GM12873 (cell line): ENCODE results near the gene CAMTA1.

ENCODE experiments used
- CTCF ChIP-seq: IDR thresholded peaks from 2 replicates; pipeline ENCODE4 v1.5.1; 2012; ENCODE audit warnings: low read depth, mild to moderate bottlenecking, moderate library complexity, low read length, control low read depth; ENCODE audit not compliant: insufficient read depth; ENCODE audit errors: missing control alignments

CAMTA1 gene

GRCh38 chr1:7770669-7770996 lies 985.4 kb downstream of the CAMTA1 start:
- no peak for TF ChIP-seq CTCF

GRCh38 chr1:7770997-7771822 lies 986.0 kb downstream of the CAMTA1 start, which contains the start of gene VAMP3:
Gene VAMP3 (plus strand): TSS chr1:7771296. CDS start chr1:7771384, 88 bp downstream.
- TF ChIP-seq CTCF: no peak

DNA sequence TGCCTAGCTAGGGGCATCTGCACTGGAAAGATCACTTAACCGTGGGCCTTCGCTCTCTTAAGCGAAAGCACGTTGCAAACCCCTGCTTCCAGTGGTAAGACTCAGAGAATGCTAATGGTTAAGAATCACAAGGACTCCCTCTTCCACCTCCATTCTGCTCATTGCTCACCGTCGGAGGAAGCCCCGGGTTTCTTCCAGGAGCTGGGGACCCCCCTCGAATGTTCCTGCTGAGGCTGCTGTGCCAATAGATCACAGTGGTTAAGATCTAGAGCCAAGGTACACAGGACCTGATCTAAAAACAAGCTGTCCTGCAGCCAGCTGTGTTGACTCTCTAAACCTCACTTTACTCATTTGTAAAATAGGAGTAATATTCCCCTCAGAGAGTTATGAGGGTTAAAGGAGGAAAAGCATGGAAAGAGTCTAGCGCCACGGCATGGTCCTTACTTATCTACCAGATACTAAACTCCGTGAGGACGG lies 986.6 kb downstream of the CAMTA1 start:
- no peak for TF ChIP-seq CTCF

DNA sequence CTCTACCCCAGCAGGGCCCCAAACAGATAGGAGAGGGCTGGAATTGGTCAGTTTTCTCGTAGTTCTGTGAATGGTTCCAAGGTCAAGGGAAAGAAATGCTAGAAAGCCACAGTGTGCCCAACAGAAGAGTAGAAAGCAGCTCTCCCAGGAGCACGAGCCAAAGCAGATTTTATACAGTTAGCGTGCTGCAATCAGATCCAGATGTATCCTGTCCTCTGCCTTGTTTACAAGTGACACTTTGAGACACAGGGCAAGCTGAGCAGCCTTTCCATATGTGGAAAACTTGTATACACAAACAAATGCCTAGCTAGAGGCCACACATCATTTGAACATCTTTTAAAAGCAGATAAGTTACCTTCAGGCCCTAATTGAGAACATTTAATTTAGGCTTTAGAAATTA lies 992.3 kb downstream of the CAMTA1 start:
- TF ChIP-seq CTCF: no peak

- TF ChIP-seq CTCF: no peak
These were observed 992.9 kb downstream of the CAMTA1 start for GRCh38 chr1:7778133-7778628.

DNA sequence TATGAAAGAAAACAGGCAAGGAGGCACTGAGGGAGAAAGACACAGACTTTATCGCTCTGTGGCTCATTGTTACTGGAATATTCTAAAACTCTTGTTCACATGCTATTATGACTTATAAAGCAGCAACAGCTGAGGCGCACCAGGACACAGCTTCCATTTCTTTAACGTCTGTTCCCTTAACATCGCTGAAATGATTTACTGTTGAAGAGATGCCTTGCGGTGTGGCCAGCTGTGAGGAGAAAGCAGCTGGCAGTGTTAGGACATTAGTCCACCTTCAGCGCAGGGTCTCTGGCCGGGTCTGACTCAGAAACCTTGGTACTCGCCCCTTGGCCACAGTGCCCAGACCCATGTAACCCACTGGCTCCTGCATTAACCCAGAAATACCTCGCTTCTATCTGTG lies 995.7 kb downstream of the CAMTA1 start:
- no peak for TF ChIP-seq CTCF

GRCh38 chr1:7781501-7781900 lies 996.2 kb downstream of the CAMTA1 start:
- no peak for TF ChIP-seq CTCF
